DMS 273 (cell line): Measurements from ENCODE around the gene CDH22.

Source experiments
- DNase-seq: peaks from one replicate; lab custom pipeline; 2025; ENCODE audit not compliant: unreplicated experiment; lab: John Stamatoyannopoulos, UW

Gene CDH22, protein sequence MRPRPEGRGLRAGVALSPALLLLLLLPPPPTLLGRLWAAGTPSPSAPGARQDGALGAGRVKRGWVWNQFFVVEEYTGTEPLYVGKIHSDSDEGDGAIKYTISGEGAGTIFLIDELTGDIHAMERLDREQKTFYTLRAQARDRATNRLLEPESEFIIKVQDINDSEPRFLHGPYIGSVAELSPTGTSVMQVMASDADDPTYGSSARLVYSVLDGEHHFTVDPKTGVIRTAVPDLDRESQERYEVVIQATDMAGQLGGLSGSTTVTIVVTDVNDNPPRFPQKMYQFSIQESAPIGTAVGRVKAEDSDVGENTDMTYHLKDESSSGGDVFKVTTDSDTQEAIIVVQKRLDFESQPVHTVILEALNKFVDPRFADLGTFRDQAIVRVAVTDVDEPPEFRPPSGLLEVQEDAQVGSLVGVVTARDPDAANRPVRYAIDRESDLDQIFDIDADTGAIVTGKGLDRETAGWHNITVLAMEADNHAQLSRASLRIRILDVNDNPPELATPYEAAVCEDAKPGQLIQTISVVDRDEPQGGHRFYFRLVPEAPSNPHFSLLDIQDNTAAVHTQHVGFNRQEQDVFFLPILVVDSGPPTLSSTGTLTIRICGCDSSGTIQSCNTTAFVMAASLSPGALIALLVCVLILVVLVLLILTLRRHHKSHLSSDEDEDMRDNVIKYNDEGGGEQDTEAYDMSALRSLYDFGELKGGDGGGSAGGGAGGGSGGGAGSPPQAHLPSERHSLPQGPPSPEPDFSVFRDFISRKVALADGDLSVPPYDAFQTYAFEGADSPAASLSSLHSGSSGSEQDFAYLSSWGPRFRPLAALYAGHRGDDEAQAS

DNA sequence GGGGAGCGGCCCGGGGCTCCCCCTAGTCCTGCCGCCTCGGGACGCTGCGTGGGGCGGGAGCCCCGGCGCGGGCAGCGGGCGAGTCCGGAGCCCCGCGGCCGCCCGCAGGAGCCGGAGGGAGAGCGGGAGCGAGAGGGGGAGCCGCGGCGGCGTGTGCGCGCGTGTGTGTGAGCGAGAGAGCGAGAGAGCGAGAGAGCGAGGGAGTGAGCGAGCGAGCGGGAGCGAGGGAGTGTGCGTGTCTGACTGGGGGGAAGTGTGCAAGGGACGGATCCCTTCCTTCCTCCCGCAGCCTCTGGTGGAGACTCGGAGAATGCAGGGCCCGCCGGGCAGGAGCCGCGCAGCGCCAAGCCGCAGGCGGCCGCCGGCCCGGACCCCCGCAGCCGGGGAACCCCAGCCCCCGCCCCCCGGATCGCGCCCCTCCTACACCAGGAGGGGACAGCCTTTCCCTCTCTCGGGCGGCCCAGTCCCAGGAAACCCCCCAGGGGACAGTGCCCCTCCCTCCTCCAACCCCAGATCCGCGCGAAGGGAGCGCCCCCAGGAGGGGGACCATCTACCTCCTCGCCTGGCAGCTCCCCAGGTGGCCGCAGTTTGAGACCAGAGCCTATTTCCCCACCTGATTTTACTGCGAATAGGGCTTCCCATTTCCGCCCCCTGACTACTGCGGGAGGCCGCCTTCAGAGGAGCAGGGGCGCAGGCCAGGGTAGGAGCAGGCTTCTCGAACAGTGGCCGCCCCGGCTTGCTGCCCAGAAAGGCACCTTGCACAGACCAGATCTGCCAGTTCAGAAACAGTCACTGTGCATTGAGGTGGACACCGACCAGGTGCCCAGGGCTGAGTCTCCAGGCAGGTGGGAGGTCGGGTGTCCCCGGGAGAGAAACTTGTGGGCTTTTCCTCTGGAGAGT, at the start of gene CDH22:
Gene CDH22, minus strand, starts transcription at position 241 of the 900 bp plus-strand sequence. CDS start 57,204 bp downstream, outside the sequence.
- peak; percentile 91 for DNase-seq

DNA sequence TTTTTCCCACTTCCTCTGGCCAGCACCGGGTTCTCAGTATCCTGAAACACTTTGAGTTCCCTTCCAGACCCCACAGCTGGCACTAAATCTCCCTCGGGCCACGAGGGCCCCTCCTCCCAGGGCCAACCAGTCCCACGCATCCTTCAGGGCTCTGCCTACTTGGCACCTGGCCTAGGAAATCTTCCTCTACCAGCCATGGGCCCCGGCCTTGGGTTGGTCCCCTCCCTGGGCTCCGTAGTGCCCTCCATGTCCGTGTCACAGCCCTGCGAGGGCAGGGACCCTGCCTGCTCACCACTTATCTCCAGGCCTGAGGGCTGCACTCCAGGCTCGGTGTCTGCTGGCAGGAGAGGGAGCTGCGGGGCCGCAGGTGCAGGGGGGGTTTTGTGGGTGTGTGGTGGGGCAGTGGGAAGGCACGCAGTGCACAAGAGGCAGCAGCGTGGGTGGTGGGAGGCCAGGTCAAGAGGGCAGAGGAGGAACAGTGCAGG, 48.8 kb upstream of the CDH22 start:
- DNase-seq = peak; percentile 58

DNA sequence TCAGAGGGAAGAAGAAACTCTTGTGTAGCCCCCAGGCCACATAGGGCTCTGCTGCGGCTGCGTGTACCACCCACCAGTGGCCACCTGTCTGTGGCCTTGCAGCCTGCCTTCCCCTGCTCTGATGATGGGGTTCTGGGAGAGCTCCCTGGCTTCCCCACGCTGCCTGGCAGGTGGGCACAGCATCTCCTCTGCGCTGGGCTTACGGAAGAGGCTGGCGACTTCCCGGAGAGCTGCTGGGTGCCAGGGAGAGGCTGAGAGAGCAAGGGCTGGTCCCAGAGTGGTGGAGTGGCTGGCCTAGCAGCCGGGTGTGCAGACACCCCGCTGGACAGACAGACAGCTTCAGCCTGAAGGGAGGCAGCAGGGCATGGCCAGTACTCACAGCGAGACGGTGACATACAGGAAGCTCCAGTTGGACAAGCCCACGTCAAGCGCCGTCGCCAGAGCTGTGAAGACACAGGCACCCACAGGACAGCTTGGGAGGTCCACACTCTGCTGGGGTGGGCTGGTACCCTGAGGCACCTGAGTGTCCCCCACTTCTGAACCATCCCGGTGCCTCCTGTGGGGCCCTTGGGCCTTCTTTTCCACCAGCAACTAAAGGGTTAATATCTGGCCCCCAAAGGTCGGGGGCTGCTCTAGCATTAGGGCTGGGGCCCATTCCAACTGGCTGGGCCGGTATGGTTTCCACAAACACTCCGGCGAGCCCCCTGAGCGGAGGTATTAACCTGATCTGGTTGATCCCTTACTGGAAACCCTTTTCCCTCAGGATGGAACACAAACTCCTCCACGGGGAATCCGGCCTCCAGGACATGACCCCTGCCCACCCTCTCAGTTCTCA, 48.1 kb upstream of the CDH22 start:
- no peak for DNase-seq

DNA sequence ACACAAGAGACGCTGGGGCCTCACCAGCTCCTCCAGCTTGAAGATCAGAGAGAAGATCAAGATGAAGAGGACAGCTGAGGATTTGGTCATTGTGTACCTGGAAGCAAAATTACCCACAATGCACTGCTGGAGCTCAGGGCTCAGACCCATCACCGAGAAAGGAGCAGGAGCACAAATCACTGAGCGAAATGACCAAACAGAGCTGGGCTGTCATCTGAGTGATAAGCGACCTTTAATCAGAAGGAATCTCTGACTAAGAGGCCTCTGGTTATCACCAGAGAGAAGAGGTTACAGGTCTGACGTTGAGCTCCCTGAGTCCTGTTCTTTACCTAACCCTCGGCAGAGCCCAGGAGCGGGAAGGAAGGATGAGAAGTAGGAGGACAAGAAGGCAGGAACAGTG, 47.5 kb upstream of the CDH22 start:
- DNase-seq = no peak

DNA sequence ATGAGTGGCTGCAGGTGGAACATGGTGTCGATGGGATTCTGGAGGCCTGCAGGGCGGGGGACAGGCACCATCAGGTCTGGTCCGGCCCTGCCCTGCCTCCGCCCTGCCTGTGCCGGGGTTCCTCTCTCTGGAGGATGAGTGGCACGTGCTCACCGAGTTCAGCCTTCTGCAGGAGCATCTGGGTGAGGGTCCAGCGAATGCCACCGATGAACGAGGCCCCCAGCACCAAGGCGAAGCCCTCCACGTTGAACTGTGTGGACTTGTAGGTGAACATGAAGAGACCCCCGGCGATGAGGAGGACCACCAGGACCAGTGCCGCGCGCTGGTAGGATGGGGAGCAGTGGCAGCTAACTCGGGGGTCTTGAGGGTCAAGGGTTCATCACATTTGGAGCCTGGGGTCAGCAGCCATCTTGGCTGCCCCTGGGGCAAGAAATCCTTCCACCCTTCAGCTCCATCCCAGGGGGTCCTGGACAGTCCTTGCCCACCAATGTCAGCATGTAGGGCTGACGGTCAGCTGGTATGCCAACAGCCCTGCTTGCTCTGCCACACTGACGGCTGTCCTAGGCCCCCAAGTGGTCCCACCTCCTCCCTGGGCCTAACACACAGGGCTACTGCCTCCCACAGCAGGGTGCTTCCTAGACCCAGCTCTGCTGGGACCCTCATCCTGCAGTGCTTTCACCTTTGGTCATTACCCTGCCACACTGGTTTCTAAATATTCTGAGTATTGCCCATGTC, 46.8 kb upstream of the CDH22 start:
- DNase-seq = no peak

DNA sequence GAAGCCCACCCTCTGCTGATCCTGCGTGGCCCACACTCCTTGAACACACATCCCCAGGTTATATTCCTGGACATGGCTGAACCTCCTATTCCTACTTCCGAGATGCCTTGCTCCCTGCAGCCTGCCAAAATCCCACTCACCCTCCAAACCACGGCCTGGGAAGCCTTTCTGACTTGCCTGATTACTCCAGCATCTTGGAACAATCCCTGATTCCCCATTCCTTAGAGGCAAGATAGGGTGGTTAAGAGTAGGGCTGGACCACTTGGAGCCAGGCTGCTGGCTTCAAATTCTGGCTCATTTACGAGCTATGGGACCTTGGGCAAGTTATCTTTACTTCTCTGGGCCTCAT, 45.9 kb upstream of the CDH22 start:
- DNase-seq = no peak

DNA sequence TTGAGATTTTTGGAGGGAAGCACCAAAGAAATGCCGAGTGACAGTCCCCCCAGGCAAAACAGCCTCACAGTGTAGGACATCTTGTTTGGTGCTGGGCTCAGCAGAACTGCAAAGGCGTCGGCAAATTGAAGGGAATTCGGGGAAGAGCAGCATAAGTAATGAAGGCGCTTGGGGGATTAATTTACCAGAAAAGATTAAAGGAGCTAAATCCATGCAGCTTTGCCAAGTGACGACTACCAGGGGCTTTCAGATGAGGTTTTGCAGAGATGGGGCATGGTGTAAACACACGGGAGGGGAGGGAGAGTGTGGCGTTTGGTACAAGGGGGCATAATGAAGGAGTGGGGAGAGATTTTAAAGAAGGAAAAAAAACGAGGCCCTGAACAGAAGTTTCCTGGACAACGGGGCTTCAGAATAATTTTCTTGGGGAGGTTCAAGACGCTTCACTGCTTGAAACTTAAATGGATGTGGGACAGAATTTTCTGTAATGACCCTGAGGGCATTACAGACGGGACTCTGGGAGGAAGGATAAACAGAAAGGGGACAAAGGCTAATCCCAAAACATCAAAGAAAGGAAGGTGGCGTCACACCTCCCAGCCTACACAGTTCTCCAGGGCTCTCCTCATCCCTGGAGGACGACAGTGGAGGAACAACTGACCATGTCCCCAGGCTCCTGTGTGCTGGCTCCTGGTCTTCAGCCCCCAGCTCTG, 45.4 kb upstream of the CDH22 start:
- no peak for DNase-seq

DNA sequence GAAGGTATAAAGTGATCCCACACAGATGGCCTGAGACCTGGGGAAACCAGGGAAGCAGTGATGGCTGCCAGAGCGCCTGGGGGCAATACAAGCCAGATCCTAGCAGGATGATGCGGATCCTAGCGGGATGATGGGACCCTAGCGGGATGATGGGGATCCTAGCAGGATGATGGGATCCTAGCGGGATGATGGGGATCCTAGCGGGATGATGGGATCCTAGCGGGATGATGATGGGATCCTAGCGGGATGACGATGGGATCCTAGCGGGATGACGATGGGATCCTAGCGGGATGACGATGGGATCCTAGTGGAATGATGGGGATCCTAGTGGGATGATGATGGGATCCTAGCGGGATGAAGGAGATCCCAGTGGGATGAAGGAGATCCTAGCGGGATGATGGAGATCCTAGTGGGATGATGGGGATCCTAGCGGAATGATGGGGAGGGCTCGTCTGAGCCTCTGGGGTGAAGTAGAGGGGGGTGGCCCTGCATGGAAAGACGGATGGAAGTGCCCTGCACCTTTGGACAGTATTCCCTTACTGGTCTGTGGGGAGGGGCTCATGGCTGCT, 44.2 kb upstream of the CDH22 start:
- no peak for DNase-seq

DNA sequence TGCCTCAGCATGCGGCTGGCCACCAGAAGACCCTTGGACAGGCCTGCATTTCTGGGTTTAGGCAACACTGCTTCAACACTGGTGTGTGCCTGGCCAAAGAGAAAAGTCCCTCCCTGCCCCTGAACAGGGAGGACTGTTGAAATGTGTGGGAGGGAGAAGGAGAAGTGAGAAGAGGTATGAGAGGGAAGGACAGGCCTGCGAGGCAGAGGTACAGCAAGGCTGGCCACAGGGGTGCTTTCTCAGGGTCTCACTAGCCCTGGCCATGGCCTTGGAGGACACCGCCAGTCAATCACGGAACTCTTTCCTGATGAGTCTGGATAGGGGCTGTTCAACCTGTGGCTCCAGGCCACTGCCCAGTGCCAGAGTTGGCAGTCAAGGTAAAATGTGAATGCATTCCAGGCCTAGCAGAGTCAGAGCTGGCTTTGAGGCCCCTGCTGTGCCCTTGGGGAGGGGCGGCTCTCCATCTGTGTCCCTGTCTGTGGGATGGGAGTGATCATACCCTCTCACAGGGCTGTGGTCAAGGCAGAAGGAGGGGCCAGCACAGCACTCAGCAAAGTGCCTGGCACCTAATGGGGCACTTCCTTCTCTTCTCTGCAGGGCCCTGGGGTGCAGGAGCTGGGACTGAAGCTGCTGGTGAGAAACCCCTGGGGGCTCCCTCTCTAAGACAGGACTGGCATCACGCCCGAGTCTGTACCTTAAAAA, 43.2 kb upstream of the CDH22 start:
- no peak for DNase-seq

DNA sequence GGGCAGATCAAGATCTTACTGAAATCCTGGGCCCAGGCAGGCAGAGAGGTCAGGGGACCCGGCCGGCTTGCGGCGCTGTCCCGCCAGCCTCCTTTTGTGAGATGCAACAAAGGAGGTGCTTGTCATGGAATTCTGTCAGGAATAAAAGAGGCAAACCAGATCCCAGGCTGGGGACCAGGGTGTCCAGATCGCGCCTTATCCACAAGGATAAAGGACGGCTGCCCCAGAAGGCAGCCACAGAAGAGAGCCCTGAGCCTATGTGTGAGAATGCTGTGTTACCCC, 42.6 kb upstream of the CDH22 start:
- no peak for DNase-seq

DNA sequence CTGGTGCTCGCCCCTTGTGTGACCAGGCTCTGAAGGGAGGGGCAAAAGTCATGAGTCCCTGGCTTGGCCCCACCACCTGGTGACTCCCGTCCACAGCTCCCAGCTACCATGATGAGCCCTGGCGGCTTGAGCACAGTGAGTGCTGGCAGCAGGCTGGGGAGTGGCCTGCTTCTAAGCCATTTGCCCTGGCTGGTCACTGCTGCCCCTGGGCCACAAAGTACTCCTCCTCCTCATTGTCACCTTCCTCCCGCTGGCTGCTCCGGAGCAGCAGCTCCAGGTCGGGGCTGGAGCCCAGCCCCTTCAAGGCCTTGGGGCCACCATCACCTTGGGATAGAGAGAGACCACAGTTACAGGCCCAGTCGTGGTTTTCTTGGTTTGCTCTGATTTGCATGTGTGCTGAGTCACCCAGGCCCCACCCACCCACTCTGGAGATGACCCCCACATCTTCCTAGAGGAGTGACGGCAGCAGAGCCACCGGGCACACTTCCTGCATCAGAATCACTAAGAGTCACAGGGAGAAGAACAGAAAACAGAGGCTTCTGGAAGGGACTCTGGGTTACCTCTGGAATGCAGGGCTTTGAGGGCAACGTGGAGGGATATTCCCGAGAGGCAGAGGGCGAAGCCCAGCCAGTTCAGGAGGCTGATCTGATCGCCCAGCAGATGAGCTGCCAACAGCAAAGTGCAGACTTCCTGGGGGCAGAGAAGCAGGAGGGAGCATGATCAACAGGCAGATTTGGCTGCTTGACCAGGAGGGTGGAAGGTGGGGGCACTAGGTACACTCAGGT, 42.1 kb upstream of the CDH22 start:
- no peak for DNase-seq

DNA sequence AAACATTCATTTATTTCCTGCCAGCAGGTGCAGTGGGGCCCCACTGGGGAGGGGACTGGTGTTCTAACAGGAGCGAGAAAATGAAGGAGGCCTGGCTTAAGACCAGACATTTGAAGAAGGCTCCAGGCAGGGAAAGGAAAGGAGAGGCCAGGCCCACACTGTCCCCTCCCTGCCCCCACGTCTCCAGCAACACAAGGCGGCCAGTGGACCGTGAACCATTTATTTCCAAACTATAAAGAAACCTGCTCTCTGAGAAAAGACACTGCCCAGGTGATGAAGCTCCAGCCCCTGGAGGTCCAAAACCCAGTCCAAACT, 41.4 kb upstream of the CDH22 start:
- DNase-seq = no peak

DNA sequence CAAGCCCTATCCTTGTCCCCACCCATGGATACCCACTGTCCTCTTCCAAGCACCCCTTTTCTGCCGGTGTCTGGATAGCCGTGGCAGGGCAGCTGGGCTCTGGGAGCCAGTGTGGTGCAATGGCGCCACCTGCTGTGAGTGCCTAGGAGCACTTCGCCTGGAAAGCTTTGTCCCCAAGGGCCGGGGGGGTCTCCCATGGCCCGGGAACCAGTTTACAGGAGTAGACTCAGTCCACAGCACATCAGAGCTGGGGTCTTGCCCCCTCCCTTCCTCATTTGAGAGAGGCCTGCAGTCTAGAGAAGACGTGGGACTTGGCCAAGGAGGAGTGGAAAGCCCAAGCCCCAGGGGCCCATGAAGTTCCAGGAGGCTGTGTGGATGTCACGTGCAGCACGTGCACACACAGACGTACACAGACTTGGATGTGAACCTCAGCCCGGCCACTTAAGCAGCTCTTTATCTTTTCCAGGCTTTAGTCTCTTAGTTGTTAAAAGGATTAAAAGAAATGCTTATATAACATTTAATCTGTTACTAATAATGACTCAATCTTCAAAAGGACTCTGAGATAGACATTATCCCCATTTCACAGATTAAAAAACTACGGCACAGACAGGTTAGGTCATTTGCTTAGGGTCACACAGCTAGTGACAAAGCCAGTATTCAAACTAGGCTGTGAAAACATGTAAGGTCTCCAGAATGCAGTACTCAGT, 40.9 kb upstream of the CDH22 start:
- peak; percentile 89 for DNase-seq

DNA sequence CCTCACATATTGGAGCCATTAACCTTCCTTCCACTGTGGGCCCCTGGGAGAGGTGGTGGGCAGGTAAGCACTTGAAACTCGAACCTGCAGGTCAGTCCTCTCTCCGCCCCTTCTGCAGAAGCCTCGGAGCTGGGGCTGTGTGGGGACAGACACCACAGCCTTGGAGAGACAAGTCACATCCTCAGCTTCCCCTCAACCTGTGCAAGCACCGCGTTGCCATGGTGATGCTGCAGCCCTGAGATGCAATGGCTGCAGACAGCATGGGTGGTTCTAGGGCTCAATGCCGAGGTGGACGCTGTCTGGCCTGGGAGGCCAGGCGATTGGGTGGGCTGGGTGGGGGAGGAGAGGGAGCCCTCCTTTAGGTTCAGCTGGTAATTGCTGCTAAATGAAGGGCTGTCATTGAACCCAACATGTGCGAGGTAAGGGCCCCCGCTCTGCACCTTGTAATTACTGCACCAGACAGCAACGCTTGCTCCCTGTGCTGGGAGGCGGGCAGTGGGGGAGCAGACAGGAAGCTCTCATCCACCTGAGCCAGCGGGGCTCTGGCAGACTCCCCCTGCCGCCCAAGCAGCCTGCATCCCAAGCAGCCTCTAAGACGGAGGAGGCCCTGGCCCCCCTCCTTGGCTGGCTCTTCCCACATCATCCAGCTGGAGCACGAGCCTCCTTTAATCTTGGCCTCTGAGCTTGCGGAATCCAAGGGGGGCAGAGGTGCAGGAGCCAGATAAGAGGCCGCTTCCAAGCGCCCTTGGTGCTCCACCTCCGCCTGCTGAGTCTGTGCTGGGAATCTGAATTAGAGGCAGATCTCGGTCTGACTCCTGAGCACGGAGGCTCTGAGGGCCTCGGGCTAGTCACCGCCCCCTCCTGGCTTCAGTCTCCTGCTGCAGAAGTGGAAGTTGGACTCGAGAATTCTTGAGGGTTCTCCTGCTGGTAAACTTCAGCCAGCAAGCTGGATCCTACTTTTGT, 39.8 kb upstream of the CDH22 start:
- DNase-seq = peak; percentile 88

DNA sequence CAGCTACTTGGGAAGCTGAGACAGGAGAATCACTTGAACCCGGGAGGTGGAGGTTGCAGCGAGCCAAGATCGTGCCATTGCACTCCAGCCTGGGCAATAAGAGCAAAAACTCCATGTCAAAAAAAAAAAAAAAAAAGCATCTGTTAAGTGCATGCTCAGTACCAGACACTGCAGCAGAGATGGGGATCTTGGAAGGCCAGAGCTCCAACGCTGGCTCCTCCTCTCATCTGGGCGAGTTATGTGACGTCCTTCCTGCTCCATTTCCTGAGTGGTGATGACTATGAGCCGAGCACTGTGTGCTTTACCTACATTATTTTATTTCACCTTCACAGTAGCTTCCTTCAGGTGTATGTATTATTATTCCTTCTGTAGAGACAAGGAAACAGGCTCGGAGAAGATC, 38.5 kb upstream of the CDH22 start:
- no peak for DNase-seq
